ENCODE measurements around the gene CYB5D1.
"Not testable (repeated sequence)": the region's sequence is repeated elsewhere in the genome, so short reads cannot be mapped to it uniquely, and the experiment has no call there.

Gene CYB5D1

DNA sequence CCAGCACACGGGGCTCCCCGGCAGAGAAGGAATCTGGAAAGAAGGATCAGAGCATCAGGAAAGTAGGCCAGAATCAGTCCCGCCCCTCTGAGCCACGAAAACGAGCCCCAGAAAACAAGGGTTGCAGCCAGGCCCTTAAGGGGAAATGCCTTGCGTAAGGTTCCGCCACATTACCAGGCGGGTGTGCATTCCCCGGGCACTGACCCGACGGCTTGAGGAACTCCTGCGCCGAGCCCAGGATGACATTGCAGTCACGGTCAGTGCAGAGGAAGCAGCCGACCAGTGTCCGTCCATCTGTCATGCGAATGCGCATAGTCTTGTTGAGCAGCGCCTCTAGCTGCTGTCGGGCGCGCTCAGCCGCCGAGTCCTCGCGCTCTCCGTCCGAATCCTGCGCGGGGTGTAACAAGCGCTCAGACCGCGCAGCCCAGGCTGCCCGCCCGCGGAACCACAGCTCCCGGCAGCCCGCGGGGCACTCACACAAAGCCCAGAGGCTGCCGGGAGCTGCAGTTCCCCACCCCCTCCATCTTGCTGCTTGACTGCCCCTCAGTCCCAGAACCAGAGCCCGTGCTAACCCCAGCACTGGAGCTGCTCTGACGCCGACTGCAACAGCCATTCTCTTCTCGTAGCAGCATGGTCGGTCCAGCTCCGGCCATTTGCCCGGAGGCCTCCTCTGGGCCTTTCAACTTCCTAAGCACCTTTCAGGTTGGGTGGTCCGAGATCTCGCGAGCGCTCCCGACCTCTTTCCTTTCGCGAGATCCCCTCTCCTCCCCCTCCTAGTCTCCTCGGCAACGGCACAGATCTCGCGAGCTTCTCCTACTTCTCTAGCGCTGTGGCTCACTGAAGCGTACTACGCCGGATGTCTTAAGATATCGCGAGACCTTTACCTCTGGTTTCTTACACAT is 741 bp upstream of the CYB5D1 start, which contains the start of gene NAA38:
NAA38 (minus strand) TSS at position 749 of the 902 bp plus-strand sequence; CDS start at position 653, 96 bp downstream.
- DNase-seq, result peak; percentile 100

DNA sequence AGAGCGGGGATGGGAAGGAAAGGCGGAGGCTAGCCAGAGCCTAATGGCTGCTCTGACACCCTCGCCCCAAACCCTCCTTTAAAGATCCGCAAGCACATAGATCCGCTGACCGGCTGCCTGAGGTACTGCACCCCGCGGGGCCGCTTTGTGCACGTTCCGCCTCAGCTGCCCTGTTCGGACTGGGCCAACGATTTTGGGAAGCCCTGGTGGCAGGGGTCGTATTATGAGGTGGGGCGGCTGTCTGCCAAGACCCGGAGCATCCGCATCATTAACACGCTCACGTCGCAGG is 663 bp downstream of the CYB5D1 start:
- peak; percentile 65 for DNase-seq

DNA sequence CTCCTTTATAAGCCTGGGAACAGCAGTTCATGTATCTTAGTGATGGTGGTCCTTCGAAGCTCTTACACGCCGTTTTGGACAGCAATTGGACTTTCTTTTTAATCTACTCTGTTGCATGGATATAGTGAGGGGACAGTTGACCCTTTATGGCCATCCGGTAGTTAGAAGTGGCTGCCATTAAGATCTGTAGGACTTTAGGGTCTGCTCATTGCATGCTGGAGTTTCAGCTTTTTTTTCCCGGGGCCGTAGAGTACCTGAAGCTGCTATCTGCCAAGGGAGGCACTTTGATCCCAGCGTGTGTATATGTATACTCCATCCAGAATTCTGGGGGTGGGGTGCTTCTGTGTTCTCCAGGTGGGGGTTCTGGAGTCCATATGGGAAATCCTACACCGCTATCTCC is 1.2 kb downstream of the CYB5D1 start:
- no peak for DNase-seq

DNA sequence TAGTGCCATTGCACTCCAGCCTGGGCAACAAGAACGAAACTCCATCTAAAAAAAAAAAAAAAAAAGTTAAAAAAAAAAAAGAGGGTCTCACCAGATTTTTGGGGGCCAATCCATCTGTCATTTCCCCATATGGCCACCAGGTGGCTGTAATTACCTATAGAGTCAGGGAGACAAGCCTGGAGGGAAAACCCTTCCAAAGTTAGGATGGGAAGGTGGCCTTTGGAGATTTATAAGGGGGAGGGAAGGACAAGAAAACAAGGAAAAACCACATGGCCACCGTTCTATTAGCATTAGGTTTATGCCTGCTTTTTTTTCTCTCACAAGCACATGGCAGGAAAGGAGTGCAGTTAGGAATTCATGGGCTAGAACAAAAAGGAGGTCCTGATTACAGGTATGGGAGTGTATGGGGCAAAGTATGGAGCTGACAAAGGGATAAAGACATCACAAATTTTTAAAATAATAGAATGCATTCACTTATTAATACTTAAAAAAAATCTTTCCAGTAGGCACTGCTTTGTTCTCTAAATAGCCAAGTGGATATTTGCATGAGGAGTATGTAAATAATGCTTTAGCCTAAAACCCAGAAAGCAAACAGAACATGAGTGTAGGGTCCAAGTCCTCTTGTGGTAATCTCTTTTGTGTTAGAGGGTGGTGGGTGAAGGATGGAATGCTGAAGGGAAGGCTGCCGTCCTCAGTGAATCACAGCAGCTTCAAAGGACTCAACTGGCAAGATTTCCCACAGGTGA is 5.1 kb downstream of the CYB5D1 start:
- DNase-seq, result peak; percentile 59

DNA sequence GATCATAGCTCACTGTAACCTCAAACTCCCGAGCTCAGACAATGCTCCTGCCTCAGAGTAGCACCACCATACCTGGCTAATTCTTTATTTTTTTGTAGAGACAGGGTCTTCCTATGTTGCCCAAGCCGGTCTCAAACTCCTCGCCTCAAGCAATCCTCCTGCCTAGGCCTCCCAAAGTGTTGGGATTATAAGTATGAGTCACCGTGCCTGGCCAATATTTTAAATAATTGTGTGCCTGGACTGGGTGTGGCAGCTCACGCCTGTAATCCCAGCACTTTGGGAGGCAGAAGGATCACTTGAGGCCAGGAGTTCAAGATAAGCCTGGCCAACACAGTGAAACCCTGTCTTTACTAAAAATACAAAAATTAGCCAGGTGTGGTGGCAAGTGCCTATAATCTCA is 6.6 kb downstream of the CYB5D1 start:
- DNase-seq, result not testable (repeated sequence)

DNA sequence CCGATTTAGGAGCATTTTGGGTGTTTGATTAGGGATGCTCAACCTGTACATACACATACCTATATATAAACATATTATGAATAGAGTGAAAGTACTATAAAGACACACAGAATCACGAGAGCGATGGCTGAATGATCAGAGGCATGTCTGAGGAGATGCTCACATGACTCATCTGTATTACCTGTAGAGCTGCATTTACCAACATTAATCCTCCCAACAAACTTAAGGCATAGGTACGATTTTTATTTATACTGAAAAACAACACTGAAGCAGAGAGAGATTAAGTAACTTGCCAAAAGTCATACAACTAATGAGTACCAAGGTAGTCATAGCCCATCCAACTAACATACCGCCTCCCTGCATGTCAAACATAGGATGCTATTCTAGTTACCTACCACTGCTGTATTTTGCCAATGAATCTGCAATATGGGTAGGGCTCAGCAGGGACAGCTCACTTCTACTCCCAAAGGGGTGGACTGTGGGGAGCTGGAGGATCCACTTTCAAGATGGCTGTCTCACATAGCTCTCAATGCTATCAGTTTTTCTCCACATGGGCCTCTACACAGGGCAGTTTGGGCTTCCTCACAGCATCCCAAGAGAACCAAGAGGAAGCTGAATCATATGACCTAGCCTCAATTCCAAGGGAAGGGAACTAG is 7.3 kb downstream of the CYB5D1 start:
- DNase-seq, result no peak

DNA sequence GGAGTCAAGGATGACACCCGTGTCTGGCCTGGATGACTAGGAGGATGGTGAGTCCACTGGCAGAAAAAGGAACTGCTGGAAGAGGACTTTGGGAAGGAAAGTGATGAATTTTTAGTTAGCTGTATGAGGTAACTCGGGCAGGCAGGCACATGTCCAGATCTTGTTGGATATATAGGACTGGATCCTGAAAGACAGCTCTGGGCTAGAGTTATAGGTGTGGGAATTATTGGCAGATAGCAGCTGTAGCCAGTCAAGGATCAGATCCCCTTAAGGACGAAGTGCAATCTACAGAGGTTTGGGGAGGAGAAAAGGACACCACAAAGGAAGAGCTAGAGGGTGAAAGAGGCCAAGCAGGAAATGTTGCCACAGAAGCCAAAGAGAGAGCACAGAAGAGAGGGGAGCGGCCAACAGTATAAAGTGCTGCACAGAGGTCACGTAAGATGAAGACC is 10.1 kb downstream of the CYB5D1 start:
- no peak for DNase-seq

DNA sequence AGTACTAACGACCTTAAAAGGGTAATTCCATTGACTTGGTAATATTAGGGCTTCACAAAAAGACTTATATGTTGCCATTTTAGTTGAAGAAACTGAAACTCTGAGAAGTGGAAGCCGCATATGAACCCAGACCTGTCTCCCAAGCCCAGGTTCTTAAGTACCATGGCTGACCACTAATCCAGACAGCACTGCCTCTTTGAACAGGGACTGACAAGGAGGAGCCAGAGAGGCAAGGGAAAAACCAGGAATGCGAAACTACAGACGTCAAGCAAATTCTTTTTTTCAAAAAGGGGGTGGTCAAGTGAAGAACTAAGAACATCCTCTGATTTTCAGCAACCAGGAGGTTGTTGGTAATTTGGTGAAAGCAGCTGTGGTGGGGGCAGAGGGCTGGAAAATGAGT is 15.2 kb downstream of the CYB5D1 start:
- DNase-seq, result no peak

DNA sequence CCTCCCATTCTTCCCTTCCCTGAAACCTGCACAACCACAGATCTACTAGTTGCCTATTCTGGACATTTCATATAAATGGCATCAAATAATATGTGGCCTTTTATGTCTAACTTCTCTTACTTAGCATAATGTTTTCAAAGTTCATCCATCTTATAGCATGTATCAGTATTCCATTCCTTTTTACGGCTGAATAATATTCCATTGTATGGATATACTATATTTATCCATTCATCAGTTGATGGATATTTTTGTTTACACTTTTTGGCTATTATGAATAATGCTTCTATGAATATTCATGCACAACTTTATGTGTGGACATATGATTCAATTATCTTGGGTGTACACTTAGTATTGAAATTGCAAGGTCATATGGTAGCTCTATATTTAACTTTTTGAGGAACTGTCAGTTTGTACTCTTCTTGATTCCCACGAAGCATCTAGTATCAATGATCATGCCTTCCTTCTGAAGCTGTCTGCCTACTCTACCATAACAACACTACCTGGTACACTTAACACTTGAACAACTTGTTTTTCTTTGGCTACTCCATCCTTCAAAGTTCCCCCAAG is 18.1 kb downstream of the CYB5D1 start:
- DNase-seq, result no peak

DNA sequence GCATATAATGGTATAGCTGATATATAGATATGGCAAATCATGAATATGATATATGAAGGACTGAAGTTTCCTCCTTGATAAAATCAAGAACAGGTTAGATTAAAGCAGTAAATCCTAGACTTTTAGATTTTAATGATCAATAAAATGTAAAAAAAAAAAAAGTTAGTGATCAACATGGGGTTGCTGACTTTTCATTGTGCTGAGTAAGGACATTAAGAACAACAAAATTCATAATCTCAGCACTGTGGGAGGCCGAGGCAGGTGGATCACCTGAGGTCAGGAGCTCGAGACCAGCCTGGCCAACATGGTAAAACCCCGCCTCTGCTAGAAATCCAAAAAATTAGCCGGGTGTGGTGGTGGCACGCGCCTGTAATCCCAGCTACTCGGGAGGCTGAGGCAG is 20.4 kb downstream of the CYB5D1 start:
- no peak for DNase-seq

DNA sequence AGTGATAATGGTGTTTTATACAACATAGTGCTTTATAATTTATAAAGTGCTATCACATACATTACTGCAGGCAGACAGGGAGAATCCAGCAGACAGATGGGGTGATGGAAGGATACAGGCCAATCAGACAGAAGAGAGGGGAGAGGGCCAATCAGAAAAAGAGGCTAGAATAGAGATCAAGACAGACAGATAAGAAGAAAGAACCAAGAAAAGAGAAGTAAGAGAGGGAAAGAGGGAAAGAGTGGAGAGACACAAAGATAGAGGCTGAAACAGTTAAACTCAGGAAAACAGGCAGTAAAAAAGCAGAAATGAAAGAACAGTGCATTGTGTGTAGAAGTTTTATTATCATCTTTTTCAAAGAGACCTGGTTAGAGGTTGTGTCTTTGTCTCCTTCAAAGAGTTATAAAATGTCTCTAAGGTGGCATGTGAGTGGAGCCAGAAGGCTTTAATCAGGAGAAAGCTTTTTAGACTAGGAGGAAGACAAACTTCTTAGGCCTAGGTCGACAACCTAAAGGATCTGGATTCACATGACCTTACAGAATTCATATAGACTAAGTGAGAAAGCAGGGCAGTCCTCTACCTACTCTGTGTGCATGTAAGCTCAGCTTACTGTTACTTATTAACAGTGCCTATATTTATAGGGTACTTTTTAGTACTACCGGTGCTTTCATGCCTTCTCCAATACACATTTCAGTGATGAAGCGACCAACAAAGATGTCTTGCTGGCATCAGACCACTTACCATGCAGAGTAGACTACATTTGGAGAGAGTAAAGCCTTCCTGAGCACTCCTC is 22.5 kb downstream of the CYB5D1 start:
- DNase-seq, result no peak

DNA sequence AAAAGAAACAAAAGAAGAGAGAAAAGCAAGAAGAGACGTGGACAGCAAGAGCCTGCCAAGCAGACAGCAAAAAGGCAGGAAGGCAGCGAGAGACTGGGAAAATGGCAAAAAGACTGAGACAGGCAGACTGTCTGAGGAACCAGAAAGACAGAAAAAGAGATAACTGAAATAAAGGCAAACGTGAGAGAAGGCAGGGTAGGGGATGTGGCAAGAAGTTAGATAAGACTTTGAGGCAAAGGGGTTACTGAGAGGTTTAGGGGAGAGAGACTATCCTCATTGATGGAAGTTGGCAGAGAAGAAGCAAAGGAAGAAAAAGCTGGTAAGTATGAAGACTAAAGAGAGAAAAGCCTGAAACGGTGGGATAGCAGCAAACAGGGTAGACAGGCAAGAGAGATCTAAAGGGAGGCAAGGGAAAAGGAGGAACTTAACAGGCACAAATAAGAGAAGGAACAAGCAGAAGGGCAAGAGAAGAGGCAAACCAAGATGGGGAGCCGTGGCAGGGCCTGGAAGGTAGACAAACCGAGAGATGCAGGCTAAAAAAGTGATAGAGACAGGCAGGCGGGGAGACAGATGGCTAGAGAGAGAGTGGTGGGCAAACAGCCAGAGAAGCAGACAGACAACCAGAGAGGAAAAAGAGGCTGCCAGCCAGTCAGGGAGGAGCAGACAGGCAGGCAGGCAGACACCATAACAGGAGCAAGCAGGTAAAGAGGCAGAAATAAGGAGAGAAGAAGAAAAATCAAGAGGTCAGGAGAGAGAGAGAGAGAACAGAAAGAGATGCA is 23.7 kb downstream of the CYB5D1 start:
- DNase-seq, result no peak

DNA sequence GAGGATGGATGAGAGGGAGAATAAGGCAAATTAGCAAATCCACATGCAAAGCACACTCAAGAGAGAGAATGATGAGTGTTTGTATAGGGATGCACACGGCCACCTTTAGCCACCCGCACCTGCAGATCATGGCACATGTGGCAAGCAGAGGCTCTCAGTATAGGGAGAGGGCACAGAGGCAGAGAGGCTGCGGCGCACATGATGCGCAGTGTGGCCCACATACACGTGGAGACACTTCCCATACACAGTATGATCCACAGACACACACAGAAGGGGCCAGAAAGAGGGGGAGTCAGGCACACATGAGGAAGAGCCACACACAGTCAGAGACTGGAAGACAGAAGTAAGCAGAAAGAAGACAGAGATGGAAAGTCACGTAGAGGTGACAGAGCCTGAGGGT is 24.3 kb downstream of the CYB5D1 start:
- no peak for DNase-seq

DNA sequence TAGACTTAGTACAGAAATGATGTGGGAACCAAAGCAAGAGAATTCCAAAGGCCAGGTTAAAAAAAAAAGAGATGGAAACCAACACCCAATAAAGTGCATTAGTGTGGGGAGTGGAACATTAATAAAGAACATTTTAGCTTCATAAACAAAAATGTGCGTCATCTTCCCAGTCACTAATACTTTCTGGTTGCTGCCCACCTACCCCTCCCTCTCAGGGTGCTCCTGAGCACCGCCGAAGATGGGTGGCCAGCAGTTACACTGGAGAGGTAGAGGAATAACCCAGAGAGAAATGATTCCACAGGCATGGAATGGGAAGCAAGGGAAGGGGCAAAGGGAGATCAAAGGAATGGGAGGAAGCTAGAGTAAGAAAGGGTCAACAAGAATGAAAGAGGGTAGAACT is 24.8 kb downstream of the CYB5D1 start:
- DNase-seq, result no peak

DNA sequence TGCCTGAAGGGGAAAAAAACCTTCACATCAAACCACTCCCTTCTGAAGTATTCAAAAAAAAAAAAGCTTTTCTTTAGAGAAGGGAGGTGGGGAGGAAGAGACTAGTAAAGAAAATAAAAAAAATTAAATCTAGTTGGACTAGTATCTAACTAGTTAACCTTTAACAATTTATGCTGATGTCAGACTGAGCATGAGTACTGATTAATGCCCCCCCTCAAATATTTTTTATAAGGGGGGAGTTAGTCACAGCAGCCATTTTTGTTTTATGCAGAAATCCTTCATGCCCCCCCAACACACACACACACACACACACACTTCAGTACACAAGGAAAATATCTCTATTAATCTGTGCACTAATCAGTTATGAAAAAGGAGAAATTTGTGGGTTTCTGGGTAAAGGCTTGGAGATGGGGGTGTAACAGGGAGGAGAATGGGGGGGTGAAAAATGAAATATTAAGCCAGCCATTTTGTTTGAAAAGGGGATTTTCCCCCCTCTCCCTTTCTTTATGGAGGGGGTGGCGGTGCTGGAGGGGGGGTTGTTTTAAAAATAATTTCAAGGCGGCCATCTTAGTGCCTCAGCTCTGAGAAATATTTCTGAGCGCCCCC is 26.1 kb downstream of the CYB5D1 start:
- DNase-seq, result peak; percentile 52

DNA sequence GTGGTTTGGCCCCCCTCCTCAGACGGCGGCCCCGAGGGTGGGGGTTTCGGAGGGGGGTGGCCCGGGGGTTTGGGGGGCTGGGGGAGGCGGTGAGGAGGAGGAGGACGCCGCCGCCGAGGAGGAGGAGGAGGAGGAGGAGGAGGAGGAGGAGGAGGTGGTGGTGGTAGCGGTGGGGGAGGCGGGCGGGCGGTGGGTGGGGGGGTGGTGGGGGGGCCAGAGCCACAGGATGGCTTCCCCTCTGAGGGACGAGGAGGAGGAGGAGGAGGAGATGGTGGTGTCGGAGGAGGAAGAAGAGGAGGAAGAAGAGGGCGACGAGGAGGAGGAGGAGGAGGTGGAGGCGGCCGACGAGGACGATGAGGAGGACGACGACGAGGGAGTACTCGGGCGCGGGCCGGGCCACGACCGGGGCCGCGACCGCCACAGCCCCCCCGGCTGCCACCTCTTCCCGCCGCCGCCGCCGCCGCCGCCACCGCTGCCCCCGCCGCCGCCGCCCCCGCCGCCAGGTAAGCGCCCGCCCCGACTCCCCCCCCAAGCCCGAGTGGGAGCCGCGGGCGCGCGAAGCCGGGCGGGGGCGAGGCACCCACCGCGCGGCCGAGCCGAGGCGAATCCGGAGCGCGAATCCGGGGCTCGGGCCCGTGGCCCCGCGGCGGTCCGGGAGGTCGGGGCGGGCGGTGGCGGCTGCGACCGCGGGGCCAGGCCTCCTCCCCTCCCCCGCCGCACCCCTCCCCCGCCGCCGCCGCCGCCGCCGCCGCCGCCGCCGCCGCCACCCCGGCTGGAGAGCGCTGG is 27.0 kb downstream of the CYB5D1 start:
- peak; percentile 14 for DNase-seq

DNA sequence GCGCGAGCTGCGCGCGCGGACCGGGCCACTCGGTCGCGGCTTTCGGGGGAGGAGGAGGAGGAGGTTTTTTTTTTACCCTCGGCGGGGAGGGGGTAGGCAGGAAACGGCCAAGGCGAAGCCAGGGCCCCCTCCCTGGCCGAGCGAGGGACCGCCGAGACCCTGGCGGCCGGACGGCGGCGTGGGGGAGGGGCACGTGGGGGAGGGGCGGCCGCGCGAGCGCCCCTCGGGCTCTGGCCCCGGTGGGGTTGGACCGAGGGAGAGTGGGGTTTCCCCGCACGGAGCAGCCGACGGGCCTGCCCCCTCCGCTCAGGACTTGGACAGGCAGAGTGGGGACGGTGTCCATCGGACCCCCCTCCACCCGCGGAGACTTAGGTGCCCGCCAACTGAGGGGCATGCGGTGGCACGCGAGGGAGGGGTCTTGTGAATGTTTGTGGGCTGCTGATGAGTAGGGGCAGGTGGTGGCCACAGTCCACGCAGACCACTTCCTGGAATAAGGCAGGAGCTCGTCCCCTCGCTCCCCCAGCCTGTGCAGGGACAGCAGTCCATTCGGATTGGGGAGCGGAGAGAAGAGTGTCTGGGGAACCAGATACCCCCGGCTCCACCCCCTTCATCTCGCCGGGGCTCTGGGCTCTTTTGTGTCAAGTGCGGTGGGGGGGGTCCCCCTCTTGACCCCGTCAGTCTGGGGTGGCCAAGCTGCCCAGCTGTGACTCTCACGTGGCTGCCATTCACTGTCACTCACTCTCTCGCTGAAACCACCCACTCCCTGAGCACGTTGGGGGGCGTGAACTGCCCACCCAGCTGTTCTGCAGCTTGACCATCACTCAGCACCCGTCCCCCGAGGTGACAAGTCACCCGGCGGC is 27.8 kb downstream of the CYB5D1 start:
- peak; percentile 69 for DNase-seq

DNA sequence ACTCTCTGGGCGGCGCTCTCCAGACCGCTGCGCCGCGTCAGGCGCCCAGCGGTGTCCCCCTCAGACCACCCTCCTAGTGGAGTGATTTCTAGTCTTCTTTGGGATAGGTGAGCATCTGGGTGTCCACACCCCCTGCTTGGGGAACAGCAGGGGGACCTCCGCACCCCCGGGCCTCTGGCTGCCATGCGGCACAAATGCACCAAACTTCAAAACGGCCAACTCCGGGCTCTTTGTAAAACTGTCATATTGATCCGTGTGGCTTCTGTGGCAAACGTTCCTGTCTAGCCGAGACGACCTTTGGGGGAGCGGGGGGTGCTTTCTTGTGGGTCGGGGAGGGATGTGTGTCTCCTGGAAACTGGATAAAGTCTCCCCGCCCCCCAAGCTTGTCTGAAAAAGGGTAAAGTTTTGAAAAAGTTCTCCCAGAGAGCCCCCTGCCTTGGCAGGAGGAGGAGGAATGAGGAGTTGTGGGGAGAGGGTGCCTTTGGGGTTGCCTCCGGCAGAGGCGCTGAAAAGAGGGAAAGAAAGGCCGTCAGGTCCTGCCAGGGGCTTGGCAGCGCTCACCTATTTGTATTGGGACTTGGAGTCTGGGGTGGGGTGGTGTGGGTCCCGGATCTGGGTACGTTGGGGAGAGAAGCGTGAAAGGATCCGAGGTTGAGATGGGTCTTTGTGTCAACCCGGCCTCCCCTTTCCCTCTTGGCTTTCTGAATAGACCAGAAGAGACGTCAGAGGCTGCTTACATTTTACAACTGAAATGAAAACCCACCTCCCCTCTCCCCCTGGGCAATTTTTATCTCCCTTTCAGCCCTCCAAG is 28.6 kb downstream of the CYB5D1 start:
- peak; percentile 39 for DNase-seq

All from EL (cell line).